Small intestine (tissue), 7 donors: Measurements from ENCODE around the gene INPP5B. TPM values are rescaled to one million over a fixed set of nuclear protein-coding genes. Genes with fewer than 3 reads are reported as not detected.

Experiments
- DNase-seq, 2 donors: peaks; one replicate each; pipeline versions ENCODE4 v3.0.0 to v3.0.0-alpha.2; 2013
- FAIRE-seq: peaks from 2 replicates; lab custom pipeline; 2012; peaks lifted over from hg19 to GRCh38; lab: Jason Lieb, UNC
- H3K27ac ChIP-seq, 3 donors: one replicate each; pipeline ENCODE4 v1.5.1; 2013; ENCODE audit warnings: low read length in 2 of 3, mild to moderate bottlenecking in 2 of 3, control low read depth in 1 of 3, inconsistent platforms in 1 of 3, low read depth in 1 of 3, moderate library complexity in 1 of 3
- H3K27me3 ChIP-seq, 3 donors: one replicate each; pipeline ENCODE4 v1.6.1; 2013; ENCODE audit warnings: low read length in 3 of 3, inconsistent platforms in 1 of 3; ENCODE audit not compliant: control insufficient read depth in 3 of 3, insufficient read depth in 3 of 3
- H3K36me3 ChIP-seq, 3 donors: one replicate each; pipeline ENCODE4 v1.6.1; 2013; ENCODE audit warnings: low read length in 3 of 3, inconsistent platforms in 1 of 3, low read depth in 1 of 3, mild to moderate bottlenecking in 1 of 3, moderate library complexity in 1 of 3; ENCODE audit not compliant: control insufficient read depth in 3 of 3, insufficient read depth in 2 of 3
- H3K4me1 ChIP-seq, 3 donors: one replicate each; pipeline ENCODE4 v1.6.1; 2013; ENCODE audit warnings: low read length in 2 of 3, inconsistent platforms in 1 of 3, low read depth in 1 of 3, mild to moderate bottlenecking in 1 of 3, moderate library complexity in 1 of 3; ENCODE audit not compliant: control insufficient read depth in 3 of 3, insufficient read depth in 2 of 3
- H3K4me3 ChIP-seq, 3 donors: one replicate each; pipeline ENCODE4 v1.5.1; 2013; ENCODE audit warnings: low read length in 3 of 3, control low read depth in 1 of 3, inconsistent platforms in 1 of 3, low read depth in 1 of 3, mild to moderate bottlenecking in 1 of 3, moderate library complexity in 1 of 3
- H3K9me3 ChIP-seq, 2 donors: one replicate each; pipeline ENCODE4 v1.6.1; 2013; ENCODE audit warnings: low read depth in 1 of 2, low read length in 1 of 2; ENCODE audit not compliant: control insufficient read depth in 2 of 2, insufficient read depth in 1 of 2
- WGBS, 3 donors: extraction: QIAGEN DNeasy Blood & Tissue Kit; methylation state at CpG; one replicate each; pipeline ENCODE4 v1.1.7; 2013; 5-methylcytosine and 5-hydroxymethylcytosine counted together
- polyA plus RNA-seq, 4 donors: library from polyadenylated mRNA; stranded (reverse) in 3 of 4; unstranded in 1 of 4; fragments of 200-250 nt in 3 of 4; fragments of 120-200 nt in 1 of 4; gene quantifications; one replicate each; pipeline versions ENCODE4 v1.2.1 to v1.2.3, GENCODE V29; 2013
- donor health status: healthy with polysubstance abuse.
- donor health status: control.
- donor health status: control.
- donor health status: Bipolar disorder and iron deficiency.
- donor health status: healthy.

Gene INPP5B
- polyA plus RNA-seq, 4 donors: 6.7 to 23.2 (median 9.2) TPM

- Histone ChIP-seq H3K27ac (peak overlapping the region in 2 of 3 donors; percentile 54 to 64), H3K9me3 (no peaks in the 10 kb centered on the region), H3K4me1 (no peaks in the 10 kb centered on the region), H3K4me3 (no peak overlapping the region), H3K36me3 (peaks cover 4 to 16% (median 4%) of the 10 kb centered on the region in 3 donors), H3K27me3 (no peaks in the 10 kb centered on the region)
- WGBS, 3 donors: 65 to 83% (median 72%) methylated on average over 12 of the region's 12 CpGs
- FAIRE-seq (no peak), DNase-seq (peak; percentile 30 to 80)
Measured at GRCh38 chr1:37828410-37829074, 118.3 kb downstream of the INPP5B start.

GRCh38 chr1:37825506-37825905 is 121.3 kb downstream of the INPP5B start:
- Histone ChIP-seq H3K27ac (no peak overlapping the region), H3K27me3 (no peaks in the 10 kb centered on the region), H3K4me3 (no peak overlapping the region), H3K36me3 (peaks cover 6 to 22% (median 11%) of the 10 kb centered on the region in 3 donors), H3K9me3 (no peaks in the 10 kb centered on the region), H3K4me1 (no peaks in the 10 kb centered on the region)
- WGBS, 3 donors: 49 to 67% (median 64%) methylated on average over 2 of the region's 2 CpGs
- no peak for FAIRE-seq
- DNase-seq: no peak

DNA sequence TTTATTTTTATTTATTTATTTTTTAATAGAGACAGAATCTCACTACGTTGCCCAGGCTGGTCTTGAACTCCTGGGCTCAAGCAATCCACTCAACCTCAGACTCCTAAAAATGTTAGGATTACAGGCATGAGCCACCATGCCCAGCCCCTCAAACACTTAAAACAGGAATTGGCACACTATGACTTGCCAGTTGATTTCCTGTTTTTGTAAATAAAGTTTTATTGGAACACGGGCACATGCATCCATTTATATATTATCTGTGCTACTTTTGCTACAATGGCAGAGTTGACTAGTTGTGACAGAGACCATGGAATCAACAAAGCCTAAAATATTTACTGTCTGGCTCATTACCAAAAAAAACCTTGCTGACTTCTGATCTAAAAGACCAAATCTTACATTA is 122.9 kb downstream of the INPP5B start:
- WGBS, 3 donors: 92 to 94% (median 94%) methylated on average over 2 of the region's 2 CpGs
- Histone ChIP-seq H3K9me3 (no peaks in the 10 kb centered on the region), H3K27me3 (no peaks in the 10 kb centered on the region), H3K36me3 (peaks cover 11 to 27% (median 15%) of the 10 kb centered on the region in 3 donors), H3K4me1 (no peaks in the 10 kb centered on the region), H3K27ac (no peak overlapping the region), H3K4me3 (no peak overlapping the region)
- FAIRE-seq (no peak), DNase-seq (no peak)

GRCh38 chr1:37822906-37823815 is 123.7 kb downstream of the INPP5B start:
- WGBS, 3 donors: 91 to 93% (median 91%) methylated on average over 9 of the region's 9 CpGs
- FAIRE-seq (no peak), DNase-seq (no peak)
- Histone ChIP-seq H3K9me3 (no peaks in the 10 kb centered on the region), H3K4me3 (no peak overlapping the region), H3K36me3 (peaks cover 13 to 27% (median 15%) of the 10 kb centered on the region in 3 donors), H3K27ac (no peak overlapping the region), H3K4me1 (no peaks in the 10 kb centered on the region), H3K27me3 (no peaks in the 10 kb centered on the region)

- WGBS, 3 donors: 90 to 98% (median 96%) methylated on average over 2 of the region's 2 CpGs
- DNase-seq (no peak), FAIRE-seq (no peak)
- Histone ChIP-seq H3K27me3 (no peaks in the 10 kb centered on the region), H3K36me3 (peaks cover 17 to 28% (median 18%) of the 10 kb centered on the region in 3 donors), H3K27ac (no peak overlapping the region), H3K4me1 (no peaks in the 10 kb centered on the region), H3K9me3 (no peaks in the 10 kb centered on the region), H3K4me3 (no peak overlapping the region)
Measured at GRCh38 chr1:37821481-37821880, 125.4 kb downstream of the INPP5B start.

- 26 to 36% (median 30%) methylated on average over 2 of the region's 2 CpGs for WGBS, 3 donors
- DNase-seq (no peak), FAIRE-seq (no peak)
- Histone ChIP-seq H3K36me3 (peaks cover 18 to 51% (median 20%) of the 10 kb centered on the region in 3 donors), H3K4me3 (no peak overlapping the region), H3K27ac (no peak overlapping the region), H3K27me3 (no peaks in the 10 kb centered on the region), H3K4me1 (no peaks in the 10 kb centered on the region), H3K9me3 (no peaks in the 10 kb centered on the region)
Measured at GRCh38 chr1:37817481-37817880, 129.4 kb downstream of the INPP5B start.

DNA sequence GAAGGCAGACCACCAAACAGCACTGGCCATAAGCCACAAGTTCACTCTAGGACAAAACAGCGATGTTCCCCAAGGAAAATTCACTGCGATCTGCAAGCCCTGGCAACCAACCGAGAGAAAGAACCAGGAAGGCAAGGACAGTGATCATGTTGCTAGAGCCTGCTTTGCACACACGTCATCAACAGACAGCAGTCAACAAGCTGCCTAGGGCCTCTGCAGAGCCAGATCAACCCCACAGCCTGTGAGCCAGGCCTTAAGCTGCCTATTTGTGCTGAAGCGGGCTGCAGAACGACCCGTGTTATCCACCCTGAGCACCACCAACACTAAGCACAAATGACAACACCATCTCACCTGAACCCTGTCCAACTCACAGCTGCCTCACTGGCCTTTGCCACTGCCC is 132.6 kb downstream of the INPP5B start:
- Histone ChIP-seq H3K27me3 (no peaks in the 10 kb centered on the region), H3K4me3 (no peak overlapping the region), H3K4me1 (peaks cover 0 to 1% (median under 1%) of the 10 kb centered on the region in 3 donors), H3K36me3 (peaks cover 8 to 42% (median 13%) of the 10 kb centered on the region in 3 donors), H3K27ac (no peak overlapping the region), H3K9me3 (no peaks in the 10 kb centered on the region)
- WGBS, 3 donors: 93 to 99% (median 97%) methylated on average over 7 of the region's 7 CpGs
- DNase-seq (no peak), FAIRE-seq (no peak)

DNA sequence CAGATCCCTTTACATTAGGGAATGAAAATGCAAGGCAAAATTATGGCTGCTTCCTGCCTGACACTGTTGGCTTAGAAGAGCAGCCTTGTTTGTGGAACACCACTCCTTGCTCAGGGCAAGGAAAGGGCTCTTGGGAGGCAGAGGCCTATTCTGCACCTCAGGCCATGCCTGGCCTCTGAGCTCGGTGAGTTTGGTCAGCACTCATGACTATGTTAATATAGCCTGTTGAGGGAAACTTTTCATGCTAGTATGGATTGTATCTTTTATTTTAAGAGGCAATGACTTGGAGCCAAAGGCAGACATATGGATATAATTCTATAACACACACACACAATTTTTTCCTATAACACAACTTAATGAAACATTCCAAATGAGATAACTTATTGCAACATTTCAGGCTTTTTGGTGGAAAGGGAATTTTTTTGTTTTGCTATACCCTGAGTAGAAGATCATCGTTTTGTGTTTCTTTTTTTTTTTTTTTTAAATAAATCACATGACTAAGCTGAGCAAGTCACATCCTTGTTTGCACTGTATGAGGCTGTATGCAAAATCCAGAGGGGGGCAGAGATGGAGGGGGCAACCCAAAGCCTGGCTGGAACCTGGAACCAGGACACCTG is 133.2 kb downstream of the INPP5B start:
- H3K9me3 ChIP-seq: no peaks in the 10 kb centered on the region
- WGBS, 3 donors: 85 to 90% (median 86%) methylated on average over 2 of the region's 2 CpGs
- H3K27ac ChIP-seq: no peak overlapping the region
- no peak for DNase-seq
- peaks cover 8 to 40% (median 8%) of the 10 kb centered on the region in 3 donors for H3K36me3 ChIP-seq
- FAIRE-seq: no peak
- H3K4me3 ChIP-seq: no peak overlapping the region
- peaks cover 0 to 7% (median 5%) of the 10 kb centered on the region in 3 donors for H3K4me1 ChIP-seq
- no peaks in the 10 kb centered on the region for H3K27me3 ChIP-seq
